K562 (cell line): ENCODE results near the gene GOLPH3. TPM values are rescaled to one million over a fixed set of nuclear protein-coding genes. Genes with fewer than 3 reads are reported as not detected.

ENCODE experiments used
- CHD4 ChIP-seq: fragments of 200-600 bp; sonication (generic); IDR thresholded peaks from 3 replicates; pipeline ENCODE4 v1.6.1; 2012; ENCODE audit warnings: low read depth, mild to moderate bottlenecking, mixed read lengths, low read length, inconsistent platforms; ENCODE audit not compliant: insufficient read depth, insufficient replicate concordance, poor library complexity, severe bottlenecking
- DPF2 ChIP-seq: fragments of 450-650 bp; IDR thresholded peaks from 2 replicates; pipeline ENCODE4 v1.6.1; 2016
- FOXP4 ChIP-seq: sonication (generic); formaldehyde crosslinking; IDR thresholded peaks from 2 replicates; pipeline ENCODE4 v1.8.0; 2022; ENCODE audit warnings: mild to moderate bottlenecking, missing genetic modification reagents, borderline replicate concordance
- HMGXB4 ChIP-seq: sonication (generic); formaldehyde crosslinking; IDR thresholded peaks from 2 replicates; pipeline ENCODE4 v1.8.1; 2023; ENCODE audit warnings: mild to moderate bottlenecking, missing genetic modification reagents
- NR2C1 ChIP-seq, 2 experiments: fragments of 450-650 bp; IDR thresholded peaks; 2 replicates each; pipeline ENCODE4 v1.6.1; 2017; ENCODE audit warnings: mild to moderate bottlenecking in 2 of 2, antibody characterized with exemption in 1 of 2, inconsistent platforms in 1 of 2, missing compliant biosample characterization in 1 of 2, missing genetic modification characterization in 1 of 2
- PRDM10 ChIP-seq: fragments of 450-650 bp; IDR thresholded peaks from 2 replicates; pipeline ENCODE4 v1.6.1; 2018; ENCODE audit not compliant: partially characterized antibody
- PURB ChIP-seq: sonication (generic); formaldehyde crosslinking; IDR thresholded peaks from 2 replicates; pipeline ENCODE4 v1.9.0; 2021; ENCODE audit warnings: low read depth, mild to moderate bottlenecking, missing genetic modification reagents
- TEAD1 ChIP-seq, 2 experiments: fragments of 450-650 bp in 1 of 2; sonication (generic) in 1 of 2; formaldehyde crosslinking; IDR thresholded peaks; 2 replicates each; pipeline versions ENCODE4 v1.4.0 to v1.8.0; 2020 to 2022; ENCODE audit warnings: mild to moderate bottlenecking in 2 of 2, missing genetic modification reagents in 1 of 2
- TFE3 ChIP-seq: fragments of 450-650 bp; formaldehyde crosslinking; IDR thresholded peaks from 2 replicates; pipeline ENCODE4 v1.4.0; 2020; ENCODE audit warnings: mild to moderate bottlenecking, mixed read lengths
- ZC3H8 ChIP-seq: fragments of 450-650 bp; IDR thresholded peaks from 2 replicates; pipeline ENCODE4 v1.6.1; 2017
- ZHX1 ChIP-seq: fragments of 150-350 bp; conservative IDR thresholded peaks from 2 replicates; pipeline ENCODE4 v1.6.1; 2014; ENCODE audit warnings: low read length
- ZNF165 ChIP-seq: fragments of 250-450 bp; sonication (Bioruptor Pico); IDR thresholded peaks from 2 replicates; pipeline ENCODE4 v1.4.0; 2020; ENCODE audit warnings: borderline replicate concordance
- ZNF444 ChIP-seq: fragments of 250-450 bp; sonication (Bioruptor Pico); IDR thresholded peaks from 2 replicates; pipeline ENCODE4 v1.4.0; 2020; ENCODE audit warnings: mild to moderate bottlenecking, moderate library complexity
- polyA plus RNA-seq, 8 experiments: library from polyadenylated mRNA; depleted of rRNA in 4 of 8; stranded (reverse) in 5 of 8; unstranded in 3 of 8; fragments of >200 nt; fragmentation: Nextera tagmentation in 2 of 8; fragmentation: Illumina TruSeq in 1 of 8; extraction: Ambion mirVana in 2 of 8; extraction: Trizol in 1 of 8; gene quantifications; 2 replicates each; pipeline versions ENCODE4 v1.2.1 to v1.2.3, GENCODE V29; 2011 to 2014; ENCODE audit warnings: inconsistent platforms in 1 of 8, missing spikeins in 1 of 8
- total RNA-seq, 7 experiments: library from RNA; depleted of rRNA in 6 of 7; stranded (reverse); fragments of >200 nt in 6 of 7; fragmentation: Illumina TruSeq in 2 of 7; extraction: Trizol in 2 of 7; gene quantifications; 2 replicates each; pipeline versions ENCODE4 v1.2.1 to v1.2.3, GENCODE V29; 2011 to 2021; ENCODE audit warnings: low replicate concordance in 1 of 7

Gene GOLPH3
- total and polyA plus RNA-seq, 9 of the 15 experiments (the other 6 are each of a cell fraction or from before 2014, with no cell fraction given), result 18.8 to 94.6 (median 55.1) TPM

- TF ChIP-seq PRDM10 (no peak), CHD4 (no peak), NR2C1 (IDR thresholded peaks at IDR 0.05) (no peak), NR2C1 (tag; IDR thresholded peaks at IDR 0.05) (no peak), TEAD1 (CRISPR knock-in tag; IDR thresholded peaks at IDR 0.05) (no peak), ZC3H8 (no peak), ZNF444 (CRISPR knock-in tag) (no peak), ZHX1 (no peak), PURB (CRISPR knock-in tag) (no peak), FOXP4 (CRISPR knock-in tag) (no peak), HMGXB4 (CRISPR knock-in tag) (no peak), ZNF165 (CRISPR knock-in tag) (no peak), TFE3 (CRISPR knock-in tag) (no peak), DPF2 (no peak)
- TF ChIP-seq, all 486 proteins: peak for 0
Observed at GRCh38 chr5:32127711-32128110, 46.4 kb downstream of the GOLPH3 start (continued).
